ENCODE data around the gene EPM2AIP1. TPM values are rescaled to one million over a fixed set of nuclear protein-coding genes. Genes with fewer than 3 reads are reported as not detected.

The EPM2AIP1 gene
- total and polyA plus RNA-seq, 9 of the 15 experiments (the other 6 are each of a cell fraction or from before 2014, with no cell fraction given) = 6.7 to 44.8 (median 25.2) TPM

DNA sequence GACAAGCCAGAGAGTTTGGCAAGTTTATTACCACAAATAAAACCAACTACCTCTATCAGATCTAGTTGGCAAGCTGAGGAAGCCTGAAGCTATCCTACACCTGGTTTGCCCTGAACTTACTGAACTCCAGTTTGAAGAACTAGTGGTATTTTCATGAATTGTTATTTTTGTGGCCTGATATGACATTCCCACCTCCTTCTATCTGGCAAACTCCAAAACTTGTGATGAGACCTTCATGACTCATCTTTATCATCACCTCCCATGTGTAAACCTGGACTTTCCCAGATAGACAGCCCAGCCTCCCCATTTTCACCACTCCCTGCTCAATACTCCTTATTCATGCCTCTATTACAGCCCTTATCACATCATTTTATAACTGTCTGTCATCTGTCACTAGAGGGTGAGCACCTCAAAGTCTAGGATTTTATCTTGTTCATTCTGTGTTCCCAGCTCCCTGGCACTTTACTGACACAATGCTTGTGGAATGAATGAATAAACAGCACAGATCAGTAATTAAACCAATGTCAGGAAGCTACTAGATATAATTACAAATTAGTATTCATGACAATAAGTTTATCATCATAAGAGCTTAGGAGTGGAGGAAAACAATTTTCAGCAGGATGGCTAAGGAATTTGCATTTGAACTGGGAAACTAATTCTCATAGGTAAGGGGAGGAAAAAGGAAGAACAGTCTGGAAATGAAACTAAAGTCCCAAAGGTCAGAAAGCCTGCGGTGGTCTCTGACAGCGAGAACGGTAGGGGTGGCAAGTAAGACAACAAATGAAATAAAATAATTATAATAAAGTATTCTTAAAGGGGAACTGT lies 34.9 kb downstream of the EPM2AIP1 start (continued):
- TF ChIP-seq GTF2E2 (tag; IDR thresholded peaks at IDR 0.05) (no peak), RAD21 (CRISPR knock-in tag; conservative IDR thresholded peaks at IDR 0.05 in 1 of 2, IDR thresholded peaks at IDR 0.05 in 1 of 2) (peak in 1 of 2 experiments; percentile 23; a peak in 2 of 4 replicates), SREBF1 (IDR thresholded peaks at IDR 0.05; ENCODE audit: borderline replicate concordance, low read depth, low read length) (0 out of 2 replicates have a peak, but pooled peaks have one; percentile 59), PHF20 (IDR thresholded peaks at IDR 0.05; ENCODE audit: partially characterized antibody) (no peak), ZNF140 (CRISPR knock-in tag; IDR thresholded peaks at IDR 0.05) (no peak), BACH1 (tag; IDR thresholded peaks at IDR 0.05) (no peak), NR3C1 (CRISPR knock-in tag; IDR thresholded peaks at IDR 0.05) (no peak), BCOR (IDR thresholded peaks at IDR 0.05) (peak; percentile 79), RB1 (IDR thresholded peaks at IDR 0.05; ENCODE audit: low read depth) (no peak; the same call in 1 of the 2 replicates), ZBED1 (IDR thresholded peaks at IDR 0.05) (peak; percentile 69; the same call in 1 of the 2 replicates), POLR2H (tag; IDR thresholded peaks at IDR 0.05; ENCODE audit: low read depth) (no peak), ZKSCAN3 (CRISPR knock-in tag; IDR thresholded peaks at IDR 0.05) (no peak), NCOA1 (IDR thresholded peaks at IDR 0.05; ENCODE audit: low read depth) (peak; percentile 94), YBX1 (IDR thresholded peaks at IDR 0.05) (no peak)
- TF ChIP-seq, protein P1, sequence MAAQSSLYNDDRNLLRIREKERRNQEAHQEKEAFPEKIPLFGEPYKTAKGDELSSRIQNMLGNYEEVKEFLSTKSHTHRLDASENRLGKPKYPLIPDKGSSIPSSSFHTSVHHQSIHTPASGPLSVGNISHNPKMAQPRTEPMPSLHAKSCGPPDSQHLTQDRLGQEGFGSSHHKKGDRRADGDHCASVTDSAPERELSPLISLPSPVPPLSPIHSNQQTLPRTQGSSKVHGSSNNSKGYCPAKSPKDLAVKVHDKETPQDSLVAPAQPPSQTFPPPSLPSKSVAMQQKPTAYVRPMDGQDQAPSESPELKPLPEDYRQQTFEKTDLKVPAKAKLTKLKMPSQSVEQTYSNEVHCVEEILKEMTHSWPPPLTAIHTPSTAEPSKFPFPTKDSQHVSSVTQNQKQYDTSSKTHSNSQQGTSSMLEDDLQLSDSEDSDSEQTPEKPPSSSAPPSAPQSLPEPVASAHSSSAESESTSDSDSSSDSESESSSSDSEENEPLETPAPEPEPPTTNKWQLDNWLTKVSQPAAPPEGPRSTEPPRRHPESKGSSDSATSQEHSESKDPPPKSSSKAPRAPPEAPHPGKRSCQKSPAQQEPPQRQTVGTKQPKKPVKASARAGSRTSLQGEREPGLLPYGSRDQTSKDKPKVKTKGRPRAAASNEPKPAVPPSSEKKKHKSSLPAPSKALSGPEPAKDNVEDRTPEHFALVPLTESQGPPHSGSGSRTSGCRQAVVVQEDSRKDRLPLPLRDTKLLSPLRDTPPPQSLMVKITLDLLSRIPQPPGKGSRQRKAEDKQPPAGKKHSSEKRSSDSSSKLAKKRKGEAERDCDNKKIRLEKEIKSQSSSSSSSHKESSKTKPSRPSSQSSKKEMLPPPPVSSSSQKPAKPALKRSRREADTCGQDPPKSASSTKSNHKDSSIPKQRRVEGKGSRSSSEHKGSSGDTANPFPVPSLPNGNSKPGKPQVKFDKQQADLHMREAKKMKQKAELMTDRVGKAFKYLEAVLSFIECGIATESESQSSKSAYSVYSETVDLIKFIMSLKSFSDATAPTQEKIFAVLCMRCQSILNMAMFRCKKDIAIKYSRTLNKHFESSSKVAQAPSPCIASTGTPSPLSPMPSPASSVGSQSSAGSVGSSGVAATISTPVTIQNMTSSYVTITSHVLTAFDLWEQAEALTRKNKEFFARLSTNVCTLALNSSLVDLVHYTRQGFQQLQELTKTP (IDR thresholded peaks at IDR 0.05; ENCODE audit: low read depth in 1 of 2, partially characterized antibody in 2 of 2) = peak; percentile 31 to 87
- TF ChIP-seq, protein P2, sequence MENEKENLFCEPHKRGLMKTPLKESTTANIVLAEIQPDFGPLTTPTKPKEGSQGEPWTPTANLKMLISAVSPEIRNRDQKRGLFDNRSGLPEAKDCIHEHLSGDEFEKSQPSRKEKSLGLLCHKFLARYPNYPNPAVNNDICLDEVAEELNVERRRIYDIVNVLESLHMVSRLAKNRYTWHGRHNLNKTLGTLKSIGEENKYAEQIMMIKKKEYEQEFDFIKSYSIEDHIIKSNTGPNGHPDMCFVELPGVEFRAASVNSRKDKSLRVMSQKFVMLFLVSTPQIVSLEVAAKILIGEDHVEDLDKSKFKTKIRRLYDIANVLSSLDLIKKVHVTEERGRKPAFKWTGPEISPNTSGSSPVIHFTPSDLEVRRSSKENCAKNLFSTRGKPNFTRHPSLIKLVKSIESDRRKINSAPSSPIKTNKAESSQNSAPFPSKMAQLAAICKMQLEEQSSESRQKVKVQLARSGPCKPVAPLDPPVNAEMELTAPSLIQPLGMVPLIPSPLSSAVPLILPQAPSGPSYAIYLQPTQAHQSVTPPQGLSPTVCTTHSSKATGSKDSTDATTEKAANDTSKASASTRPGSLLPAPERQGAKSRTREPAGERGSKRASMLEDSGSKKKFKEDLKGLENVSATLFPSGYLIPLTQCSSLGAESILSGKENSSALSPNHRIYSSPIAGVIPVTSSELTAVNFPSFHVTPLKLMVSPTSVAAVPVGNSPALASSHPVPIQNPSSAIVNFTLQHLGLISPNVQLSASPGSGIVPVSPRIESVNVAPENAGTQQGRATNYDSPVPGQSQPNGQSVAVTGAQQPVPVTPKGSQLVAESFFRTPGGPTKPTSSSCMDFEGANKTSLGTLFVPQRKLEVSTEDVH (IDR thresholded peaks at IDR 0.05; ENCODE audit: low read depth, partially characterized antibody) = peak; percentile 49
- TF ChIP-seq, protein P3, sequence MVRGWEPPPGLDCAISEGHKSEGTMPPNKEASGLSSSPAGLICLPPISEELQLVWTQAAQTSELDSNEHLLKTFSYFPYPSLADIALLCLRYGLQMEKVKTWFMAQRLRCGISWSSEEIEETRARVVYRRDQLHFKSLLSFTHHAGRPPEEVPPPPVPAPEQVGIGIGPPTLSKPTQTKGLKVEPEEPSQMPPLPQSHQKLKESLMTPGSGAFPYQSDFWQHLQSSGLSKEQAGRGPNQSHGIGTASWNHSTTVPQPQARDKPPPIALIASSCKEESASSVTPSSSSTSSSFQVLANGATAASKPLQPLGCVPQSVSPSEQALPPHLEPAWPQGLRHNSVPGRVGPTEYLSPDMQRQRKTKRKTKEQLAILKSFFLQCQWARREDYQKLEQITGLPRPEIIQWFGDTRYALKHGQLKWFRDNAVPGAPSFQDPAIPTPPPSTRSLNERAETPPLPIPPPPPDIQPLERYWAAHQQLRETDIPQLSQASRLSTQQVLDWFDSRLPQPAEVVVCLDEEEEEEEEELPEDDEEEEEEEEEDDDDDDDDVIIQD (CRISPR knock-in tag; IDR thresholded peaks at IDR 0.05) = no peak
- TF ChIP-seq, protein P4, sequence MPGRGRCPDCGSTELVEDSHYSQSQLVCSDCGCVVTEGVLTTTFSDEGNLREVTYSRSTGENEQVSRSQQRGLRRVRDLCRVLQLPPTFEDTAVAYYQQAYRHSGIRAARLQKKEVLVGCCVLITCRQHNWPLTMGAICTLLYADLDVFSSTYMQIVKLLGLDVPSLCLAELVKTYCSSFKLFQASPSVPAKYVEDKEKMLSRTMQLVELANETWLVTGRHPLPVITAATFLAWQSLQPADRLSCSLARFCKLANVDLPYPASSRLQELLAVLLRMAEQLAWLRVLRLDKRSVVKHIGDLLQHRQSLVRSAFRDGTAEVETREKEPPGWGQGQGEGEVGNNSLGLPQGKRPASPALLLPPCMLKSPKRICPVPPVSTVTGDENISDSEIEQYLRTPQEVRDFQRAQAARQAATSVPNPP (IDR thresholded peaks at IDR 0.05; ENCODE audit: borderline replicate concordance, insufficient read depth, insufficient read length) = no peak
